Progenitor cell of endocrine pancreas (in vitro differentiated cells): ENCODE results near the gene HIRIP3. TPM values are rescaled to one million over a fixed set of nuclear protein-coding genes. Genes with fewer than 3 reads are reported as not detected.

ENCODE experiments used
- DNase-seq: peaks from one replicate; pipeline ENCODE4 v3.0.0; 2021; ENCODE audit warnings: low spot score; ENCODE audit not compliant: unreplicated experiment
- H3K27ac Mint-ChIP-seq: 2 replicates; pipeline ENCODE4 v1.8.0; 2021; ENCODE audit warnings: mild to moderate bottlenecking, moderate library complexity, mixed read lengths
- H3K27me3 Mint-ChIP-seq: 2 replicates; pipeline ENCODE4 v1.8.0; 2021; ENCODE audit warnings: mixed read lengths
- H3K36me3 Mint-ChIP-seq: 2 replicates; pipeline ENCODE4 v1.8.0; 2022; ENCODE audit warnings: mixed read lengths; ENCODE audit not compliant: insufficient read depth
- H3K4me1 Mint-ChIP-seq: 2 replicates; pipeline ENCODE4 v1.8.0; 2021; ENCODE audit warnings: low read depth, mixed read lengths
- H3K4me3 Mint-ChIP-seq: 2 replicates; pipeline ENCODE4 v1.8.0; 2021; ENCODE audit warnings: low read depth, mild to moderate bottlenecking, moderate library complexity, mixed read lengths
- H3K9me3 Mint-ChIP-seq: 2 replicates; pipeline ENCODE4 v1.8.0; 2021; ENCODE audit warnings: low read depth, mixed read lengths
- CTCF ChIP-seq: fragments of 200-600 bp; sonication (generic); IDR thresholded peaks from one replicate; pipeline ENCODE4 v1.5.0; 2021; ENCODE audit warnings: antibody characterized with exemption, mild to moderate bottlenecking; ENCODE audit not compliant: unreplicated experiment
- total RNA-seq: library from RNA; stranded (reverse); gene quantifications from 2 replicates; pipeline ENCODE4 v1.2.1, GENCODE V29; 2021

Gene HIRIP3
- total RNA-seq, 1 donor from 2014 or later: 11.4 TPM

GRCh38 chr16:29974291-29975133 lies 20.9 kb downstream of the HIRIP3 start:
- H3K36me3 Mint-ChIP-seq: peaks cover 22% of the 10 kb centered on the region
- no peak for DNase-seq
- TF ChIP-seq CTCF: no peak
- no peaks in the 10 kb centered on the region for H3K27me3 Mint-ChIP-seq
- peaks cover 22% of the 10 kb centered on the region for H3K4me1 Mint-ChIP-seq
- H3K4me3 Mint-ChIP-seq: peak overlapping the region; percentile 95
- H3K9me3 Mint-ChIP-seq: peaks cover 6% of the 10 kb centered on the region
- peak overlapping the region; percentile 87 for H3K27ac Mint-ChIP-seq

- Mint-ChIP-seq H3K27me3 (no peaks in the 10 kb centered on the region), H3K36me3 (peaks cover 26% of the 10 kb centered on the region), H3K9me3 (peaks cover 6% of the 10 kb centered on the region), H3K4me3 (peak within 1 kb of the TSS; percentile 95), H3K27ac (peak within 1 kb of the TSS; percentile 87), H3K4me1 (peaks cover 22% of the 10 kb centered on the region)
- TF ChIP-seq CTCF: no peak
- peak; percentile 99 for DNase-seq
These were observed 21.8 kb downstream of the HIRIP3 start, which contains the start of gene TAOK2 for GRCh38 chr16:29973384-29974246. Gene TAOK2 (plus strand): TSS chr16:29973868. CDS start chr16:29977773, 3,905 bp downstream.

GRCh38 chr16:29972992-29973383 lies 22.4 kb downstream of the HIRIP3 start:
- Mint-ChIP-seq H3K4me3 (peak overlapping the region; percentile 95), H3K27ac (peak overlapping the region; percentile 73), H3K36me3 (peaks cover 30% of the 10 kb centered on the region), H3K27me3 (no peaks in the 10 kb centered on the region), H3K9me3 (peaks cover 6% of the 10 kb centered on the region), H3K4me1 (peaks cover 22% of the 10 kb centered on the region)
- DNase-seq: no peak
- TF ChIP-seq CTCF: no peak

GRCh38 chr16:29972500-29972899 lies 22.9 kb downstream of the HIRIP3 start:
- Mint-ChIP-seq H3K27ac (no peak overlapping the region), H3K9me3 (peaks cover 6% of the 10 kb centered on the region), H3K4me1 (peaks cover 22% of the 10 kb centered on the region), H3K27me3 (no peaks in the 10 kb centered on the region), H3K36me3 (peaks cover 31% of the 10 kb centered on the region), H3K4me3 (no peak overlapping the region)
- no peak for TF ChIP-seq CTCF
- no peak for DNase-seq

GRCh38 chr16:29971304-29971703 lies 24.1 kb downstream of the HIRIP3 start:
- Mint-ChIP-seq H3K27ac (no peak overlapping the region), H3K27me3 (no peaks in the 10 kb centered on the region), H3K4me3 (no peak overlapping the region), H3K9me3 (peaks cover 6% of the 10 kb centered on the region), H3K4me1 (peaks cover 16% of the 10 kb centered on the region), H3K36me3 (peaks cover 31% of the 10 kb centered on the region)
- DNase-seq: no peak
- TF ChIP-seq CTCF: no peak
